ENCODE measurements around the gene LRRC23.
"Not testable (repeated sequence)": the region's sequence is repeated elsewhere in the genome, so short reads cannot be mapped to it uniquely, and the experiment has no call there.

The LRRC23 gene

DNA sequence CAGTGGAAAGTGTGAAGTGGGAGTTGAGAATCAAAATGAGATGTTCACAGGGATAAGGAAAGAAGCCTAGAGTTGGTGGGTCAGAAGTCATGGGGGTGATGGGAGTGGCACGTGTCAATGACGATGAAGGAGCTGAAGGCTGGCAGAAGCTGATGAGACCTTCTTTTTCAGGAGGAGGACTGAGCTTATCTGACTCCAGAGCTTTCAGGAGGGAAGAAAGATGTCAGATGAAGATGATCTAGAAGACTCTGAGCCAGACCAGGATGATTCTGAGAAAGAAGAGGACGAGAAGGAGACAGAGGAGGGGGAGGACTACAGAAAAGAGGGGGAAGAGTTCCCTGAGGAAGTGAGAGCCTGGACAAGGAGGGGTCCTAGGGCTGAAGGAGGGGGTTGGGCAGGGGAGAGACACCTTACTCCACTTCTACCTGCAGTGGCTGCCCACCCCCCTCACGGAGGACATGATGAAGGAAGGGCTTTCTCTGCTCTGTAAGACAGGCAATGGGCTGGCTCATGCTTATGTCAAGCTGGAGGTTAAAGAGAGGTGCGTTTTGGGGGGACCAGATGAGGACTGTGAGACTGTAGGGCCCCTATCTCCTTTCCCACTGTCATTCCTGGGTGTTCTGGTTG is 905 bp downstream of the LRRC23 start:
- Histone ChIP-seq H3K36me3 (ENCODE audit: insufficient read depth, low read length) (peaks cover 6% of the 10 kb centered on the region; the same call in 1 of the 2 replicates), H2AFZ (ENCODE audit: low read length, unreplicated experiment) (no peak overlapping the region), H3K27ac (ENCODE audit: low read depth, low read length) (peak overlapping the region; percentile 56; the same call in 1 of the 2 replicates), H3K79me2 (ENCODE audit: control insufficient read depth, insufficient read depth, low read length, unreplicated experiment) (no peaks in the 10 kb centered on the region), H3K4me3 (ENCODE audit: low read depth, low read length) (peak overlapping the region; percentile 81), H3K4me1 (ENCODE audit: control insufficient read depth, insufficient read depth, low read length, unreplicated experiment) (peaks cover 12% of the 10 kb centered on the region), H3K27me3 (ENCODE audit: insufficient read depth, low read length) (no peaks in the 10 kb centered on the region)

- not testable (repeated sequence) for H3K4me3 ChIP-seq (ENCODE audit: low read depth, low read length); H3K79me2 ChIP-seq (ENCODE audit: control insufficient read depth, insufficient read depth, low read length, unreplicated experiment); H3K27ac ChIP-seq (ENCODE audit: low read depth, low read length); H2AFZ ChIP-seq (ENCODE audit: low read length, unreplicated experiment); H3K36me3 ChIP-seq (ENCODE audit: insufficient read depth, low read length); H3K27me3 ChIP-seq (ENCODE audit: insufficient read depth, low read length)
- peaks cover 12% of the 10 kb centered on the region for H3K4me1 ChIP-seq (ENCODE audit: control insufficient read depth, insufficient read depth, low read length, unreplicated experiment)
These were observed 3.5 kb downstream of the LRRC23 start for GRCh38 chr12:6908141-6908540.

GRCh38 chr12:6909421-6910145 is 5.0 kb downstream of the LRRC23 start:
- H3K36me3 ChIP-seq (ENCODE audit: insufficient read depth, low read length) = peaks cover 6% of the 10 kb centered on the region; the same call in 1 of the 2 replicates
- no peak overlapping the region for H3K4me3 ChIP-seq (ENCODE audit: low read depth, low read length)
- no peaks in the 10 kb centered on the region for H3K27me3 ChIP-seq (ENCODE audit: insufficient read depth, low read length)
- peaks cover 12% of the 10 kb centered on the region for H3K4me1 ChIP-seq (ENCODE audit: control insufficient read depth, insufficient read depth, low read length, unreplicated experiment)
- H3K27ac ChIP-seq (ENCODE audit: low read depth, low read length) = no peak overlapping the region
- no peaks in the 10 kb centered on the region for H3K79me2 ChIP-seq (ENCODE audit: control insufficient read depth, insufficient read depth, low read length, unreplicated experiment)
- no peak overlapping the region for H2AFZ ChIP-seq (ENCODE audit: low read length, unreplicated experiment)

DNA sequence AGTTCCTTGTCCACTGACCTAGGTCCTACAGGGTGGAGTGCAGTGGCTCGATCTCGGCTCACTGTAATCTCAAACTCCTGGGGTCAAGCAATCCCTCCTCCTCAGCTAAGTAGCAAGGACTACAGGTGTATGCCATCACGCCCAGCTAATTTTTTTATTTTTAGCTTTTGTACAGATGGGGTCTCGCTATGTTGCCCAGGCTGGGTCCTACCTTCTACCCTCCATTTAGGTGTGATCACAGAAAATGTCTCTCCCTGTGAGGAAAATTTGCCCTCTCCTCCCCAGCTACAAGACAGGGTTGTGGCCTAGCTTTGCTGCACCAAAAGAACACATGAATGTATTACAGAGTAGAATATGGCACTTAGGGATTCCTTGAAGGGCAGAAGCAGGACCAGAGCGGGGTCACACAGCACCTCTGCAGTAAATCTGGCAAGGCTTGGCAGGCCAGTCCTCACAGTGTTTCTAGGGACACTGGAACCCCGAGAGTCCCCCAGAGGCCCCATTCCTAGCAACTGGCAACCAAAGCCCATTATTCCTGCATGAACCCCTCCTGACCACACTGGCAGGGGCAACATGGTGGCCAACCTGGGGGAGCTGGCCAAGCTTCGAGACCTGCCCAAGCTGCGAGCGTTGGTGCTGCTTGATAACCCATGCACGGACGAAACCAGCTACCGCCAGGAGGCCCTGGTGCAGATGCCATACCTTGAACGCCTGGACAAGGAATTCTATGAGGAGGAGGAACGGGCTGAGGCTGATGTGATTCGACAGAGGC is 7.7 kb downstream of the LRRC23 start:
- Histone ChIP-seq H2AFZ (ENCODE audit: low read length, unreplicated experiment) (no peak overlapping the region), H3K4me3 (ENCODE audit: low read depth, low read length) (no peak overlapping the region), H3K27me3 (ENCODE audit: insufficient read depth, low read length) (no peaks in the 10 kb centered on the region), H3K79me2 (ENCODE audit: control insufficient read depth, insufficient read depth, low read length, unreplicated experiment) (peaks cover 15% of the 10 kb centered on the region), H3K36me3 (ENCODE audit: insufficient read depth, low read length) (peaks cover 11% of the 10 kb centered on the region; the same call in 1 of the 2 replicates), H3K4me1 (ENCODE audit: control insufficient read depth, insufficient read depth, low read length, unreplicated experiment) (peaks cover 10% of the 10 kb centered on the region), H3K27ac (ENCODE audit: low read depth, low read length) (no peak overlapping the region)

DNA sequence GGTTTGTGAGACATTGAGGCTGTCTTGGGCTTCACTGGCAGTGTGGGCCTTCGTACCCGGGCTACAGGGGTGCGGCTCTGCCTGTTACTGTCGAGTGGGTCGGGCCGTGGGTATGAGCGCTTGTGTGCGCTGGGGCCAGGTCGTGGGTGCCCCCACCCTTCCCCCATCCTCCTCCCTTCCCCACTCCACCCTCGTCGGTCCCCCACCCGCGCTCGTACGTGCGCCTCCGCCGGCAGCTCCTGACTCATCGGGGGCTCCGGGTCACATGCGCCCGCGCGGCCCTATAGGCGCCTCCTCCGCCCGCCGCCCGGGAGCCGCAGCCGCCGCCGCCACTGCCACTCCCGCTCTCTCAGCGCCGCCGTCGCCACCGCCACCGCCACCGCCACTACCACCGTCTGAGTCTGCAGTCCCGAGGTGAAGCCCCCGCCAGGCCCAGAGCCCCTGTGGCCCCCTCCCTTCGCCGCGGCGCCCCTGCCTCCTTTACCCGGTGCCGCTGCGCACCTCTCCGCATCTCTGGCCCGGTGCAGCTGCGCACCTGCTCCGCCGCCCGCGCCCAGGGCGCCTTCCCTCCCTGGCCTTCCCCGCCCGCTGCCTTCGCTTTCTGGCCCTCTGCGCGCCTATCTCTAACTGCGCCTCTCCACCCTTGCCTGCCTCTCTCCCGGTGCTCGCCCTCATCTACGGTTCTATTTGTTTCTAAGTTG is 9.8 kb downstream of the LRRC23 start, which contains the start of gene ENO2:
TSS of gene ENO2 (plus strand) at position 335 of the 701 bp plus-strand sequence. CDS start 1,253 bp downstream, outside the sequence.
- Histone ChIP-seq H3K79me2 (ENCODE audit: control insufficient read depth, insufficient read depth, low read length, unreplicated experiment) (peaks cover 15% of the 10 kb centered on the region), H3K36me3 (ENCODE audit: insufficient read depth, low read length) (peaks cover 12% of the 10 kb centered on the region; the same call in 1 of the 2 replicates), H2AFZ (ENCODE audit: low read length, unreplicated experiment) (peak within 1 kb of the TSS; percentile 19), H3K4me3 (ENCODE audit: low read depth, low read length) (peak within 1 kb of the TSS; percentile 90), H3K4me1 (ENCODE audit: control insufficient read depth, insufficient read depth, low read length, unreplicated experiment) (peaks cover 10% of the 10 kb centered on the region), H3K27ac (ENCODE audit: low read depth, low read length) (peak within 1 kb of the TSS; percentile 12; the same call in 1 of the 2 replicates), H3K27me3 (ENCODE audit: insufficient read depth, low read length) (no peaks in the 10 kb centered on the region)

DNA sequence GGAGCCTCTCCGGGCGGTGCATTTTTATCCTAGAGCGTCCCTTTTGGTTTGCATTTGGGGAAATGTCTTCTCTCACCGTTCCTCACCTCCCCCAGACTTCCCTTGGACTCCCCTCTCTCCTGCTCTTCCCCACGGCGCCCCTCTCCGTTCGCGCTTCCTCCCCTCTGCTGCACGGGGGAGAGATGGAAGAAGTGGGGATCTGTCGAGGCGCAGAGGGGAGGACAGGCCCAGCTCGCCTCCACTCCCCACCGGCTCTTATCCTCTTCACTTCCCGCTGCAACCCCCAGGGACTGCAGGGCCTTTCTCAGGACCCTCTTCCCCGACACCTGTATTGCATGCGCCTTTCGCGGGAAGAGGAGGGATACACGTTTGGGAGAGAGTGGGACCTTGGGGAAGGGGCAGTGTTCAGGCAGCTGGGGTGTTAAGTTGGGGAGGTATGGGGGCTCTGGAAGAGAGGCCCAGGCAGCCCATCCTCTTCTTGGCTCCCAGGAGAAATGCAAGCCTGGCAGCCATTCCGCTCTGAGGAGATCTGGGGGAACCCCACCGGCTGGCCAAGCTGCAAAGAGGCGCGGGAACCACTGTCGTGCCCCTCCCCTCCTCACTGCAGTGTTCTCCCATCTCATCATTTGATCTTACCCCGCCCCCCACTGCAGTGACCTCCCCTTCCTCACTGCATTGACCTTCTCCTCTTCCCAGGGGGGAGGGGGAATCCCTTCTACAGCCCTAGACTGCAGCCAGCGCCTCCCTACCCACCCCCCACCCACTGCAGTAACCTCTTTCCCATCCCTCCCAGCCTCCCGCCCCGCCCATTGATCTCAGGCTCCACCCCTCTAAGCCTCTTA is 10.5 kb downstream of the LRRC23 start:
- Histone ChIP-seq H3K27me3 (ENCODE audit: insufficient read depth, low read length) (no peaks in the 10 kb centered on the region), H2AFZ (ENCODE audit: low read length, unreplicated experiment) (no peak overlapping the region), H3K79me2 (ENCODE audit: control insufficient read depth, insufficient read depth, low read length, unreplicated experiment) (peaks cover 15% of the 10 kb centered on the region), H3K27ac (ENCODE audit: low read depth, low read length) (no peak overlapping the region), H3K4me3 (ENCODE audit: low read depth, low read length) (peak overlapping the region; percentile 90), H3K36me3 (ENCODE audit: insufficient read depth, low read length) (peaks cover 17% of the 10 kb centered on the region; the same call in 1 of the 2 replicates), H3K4me1 (ENCODE audit: control insufficient read depth, insufficient read depth, low read length, unreplicated experiment) (peaks cover 10% of the 10 kb centered on the region)

- H3K27ac ChIP-seq (ENCODE audit: low read depth, low read length) = no peak overlapping the region
- peaks cover 17% of the 10 kb centered on the region; the same call in 1 of the 2 replicates for H3K36me3 ChIP-seq (ENCODE audit: insufficient read depth, low read length)
- H3K27me3 ChIP-seq (ENCODE audit: insufficient read depth, low read length) = no peaks in the 10 kb centered on the region
- H2AFZ ChIP-seq (ENCODE audit: low read length, unreplicated experiment) = no peak overlapping the region
- H3K79me2 ChIP-seq (ENCODE audit: control insufficient read depth, insufficient read depth, low read length, unreplicated experiment) = peaks cover 15% of the 10 kb centered on the region
- peaks cover 10% of the 10 kb centered on the region for H3K4me1 ChIP-seq (ENCODE audit: control insufficient read depth, insufficient read depth, low read length, unreplicated experiment)
- H3K4me3 ChIP-seq (ENCODE audit: low read depth, low read length) = peak overlapping the region; percentile 90
These were observed 11.2 kb downstream of the LRRC23 start for GRCh38 chr12:6915789-6916285.

DNA sequence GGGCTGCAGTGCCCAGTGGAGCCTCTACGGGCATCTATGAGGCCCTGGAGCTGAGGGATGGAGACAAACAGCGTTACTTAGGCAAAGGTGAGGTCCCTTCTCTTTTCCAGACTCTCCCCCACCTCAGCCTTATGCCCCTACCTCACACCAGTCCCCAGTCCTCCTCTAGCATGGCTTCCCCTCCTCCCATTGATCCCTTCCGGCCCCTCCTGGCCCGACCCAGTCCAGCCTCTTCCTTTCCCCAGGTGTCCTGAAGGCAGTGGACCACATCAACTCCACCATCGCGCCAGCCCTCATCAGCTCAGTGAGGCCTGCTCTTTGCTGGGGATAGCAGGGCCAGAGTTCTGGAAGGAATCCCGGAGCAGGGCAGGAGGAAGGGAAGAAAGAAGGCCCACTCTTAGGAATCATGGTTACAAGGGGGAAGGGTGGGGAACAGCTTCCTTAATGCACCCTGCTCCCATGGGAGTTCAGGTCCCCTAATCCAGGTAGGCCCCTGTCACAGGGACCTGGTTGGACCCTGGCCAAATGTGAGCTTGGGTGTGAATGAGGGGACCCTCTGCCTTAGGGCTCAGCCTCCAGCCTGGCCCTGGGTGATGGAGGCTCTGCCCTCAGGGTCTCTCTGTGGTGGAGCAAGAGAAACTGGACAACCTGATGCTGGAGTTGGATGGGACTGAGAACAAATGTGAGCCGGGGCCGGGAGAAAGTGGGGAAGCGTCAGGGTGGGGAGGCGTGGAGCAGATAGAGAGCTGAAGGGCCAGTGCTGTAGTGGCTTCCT is 12.0 kb downstream of the LRRC23 start:
- Histone ChIP-seq H3K4me3 (ENCODE audit: low read depth, low read length) (peak overlapping the region; percentile 90; the same call in 1 of the 2 replicates), H3K27ac (ENCODE audit: low read depth, low read length) (no peak overlapping the region), H3K79me2 (ENCODE audit: control insufficient read depth, insufficient read depth, low read length, unreplicated experiment) (peaks cover 15% of the 10 kb centered on the region), H3K27me3 (ENCODE audit: insufficient read depth, low read length) (no peaks in the 10 kb centered on the region), H3K4me1 (ENCODE audit: control insufficient read depth, insufficient read depth, low read length, unreplicated experiment) (peaks cover 10% of the 10 kb centered on the region), H2AFZ (ENCODE audit: low read length, unreplicated experiment) (no peak overlapping the region), H3K36me3 (ENCODE audit: insufficient read depth, low read length) (peaks cover 17% of the 10 kb centered on the region; the same call in 1 of the 2 replicates)

Data from ACC112 (cell line).